IPS-NIHi7 (cell line): ENCODE measurements around the gene FCHSD2.
"Not testable (repeated sequence)": the region's sequence is repeated elsewhere in the genome, so short reads cannot be mapped to it uniquely, and the experiment has no call there.

Experiments used
- DNase-seq: peaks from one replicate; pipeline ENCODE4 v3.0.0; 2012; ENCODE audit warnings: mixed read lengths; ENCODE audit errors: extremely low spot score

The FCHSD2 gene

DNA sequence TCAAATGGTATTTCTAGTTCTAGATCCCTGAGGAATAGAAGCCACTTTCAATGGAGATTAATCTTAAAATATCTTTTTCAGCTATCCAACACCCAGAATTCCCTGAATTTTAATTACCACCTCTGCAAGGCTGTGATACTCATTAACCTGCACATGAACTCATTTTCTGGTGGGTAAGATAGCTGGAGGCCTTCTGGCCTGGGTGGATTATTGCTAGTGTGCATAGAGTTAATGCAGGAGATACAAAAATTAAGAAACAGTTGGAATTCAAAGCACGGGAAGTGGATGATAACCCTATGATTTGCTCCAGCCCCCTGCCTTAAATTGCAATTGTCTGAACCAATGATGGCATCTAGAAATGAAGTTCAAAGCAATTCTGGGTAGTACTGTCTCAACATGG, 212.9 kb downstream of the FCHSD2 start:
- no peak for DNase-seq

DNA sequence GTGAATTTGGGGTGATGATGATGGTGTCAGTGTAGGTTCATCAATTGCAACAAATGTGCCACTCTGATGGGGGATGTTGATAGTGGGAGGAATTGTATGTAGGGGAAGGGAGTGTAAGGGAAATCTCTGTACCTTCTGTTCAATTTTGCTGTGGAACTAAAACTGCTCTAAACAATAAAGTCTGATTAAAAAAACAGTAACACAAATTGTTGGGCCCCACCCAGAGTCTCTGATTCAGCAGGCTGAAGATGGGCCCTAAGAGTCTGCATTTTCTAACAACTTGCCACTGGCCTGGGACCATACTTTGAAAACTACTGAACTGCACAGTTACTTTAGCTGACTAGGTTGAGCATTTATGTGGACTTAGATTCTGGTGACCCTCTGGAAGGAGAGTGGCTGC, 214.7 kb downstream of the FCHSD2 start:
- DNase-seq, result no peak

DNA sequence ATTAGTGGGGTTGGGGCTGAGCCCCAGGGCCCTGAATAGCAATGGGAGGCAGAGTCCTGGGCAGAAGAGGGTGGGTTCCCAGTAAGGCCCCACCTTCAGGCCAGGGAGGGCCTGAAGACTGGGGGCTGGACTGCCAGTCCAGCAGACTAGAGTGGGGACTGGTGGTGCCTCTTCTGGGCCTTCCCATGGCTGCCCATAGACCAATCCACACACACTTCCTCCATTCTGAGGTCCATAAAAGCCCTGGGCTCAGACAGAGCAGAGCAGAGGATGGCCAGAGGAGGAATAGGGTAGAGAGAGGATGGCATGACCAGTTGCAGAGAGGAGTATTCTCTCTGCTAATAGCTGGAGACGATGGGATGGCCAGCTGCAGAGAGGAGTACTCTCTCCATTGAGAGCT, 216.0 kb downstream of the FCHSD2 start:
- no peak for DNase-seq

DNA sequence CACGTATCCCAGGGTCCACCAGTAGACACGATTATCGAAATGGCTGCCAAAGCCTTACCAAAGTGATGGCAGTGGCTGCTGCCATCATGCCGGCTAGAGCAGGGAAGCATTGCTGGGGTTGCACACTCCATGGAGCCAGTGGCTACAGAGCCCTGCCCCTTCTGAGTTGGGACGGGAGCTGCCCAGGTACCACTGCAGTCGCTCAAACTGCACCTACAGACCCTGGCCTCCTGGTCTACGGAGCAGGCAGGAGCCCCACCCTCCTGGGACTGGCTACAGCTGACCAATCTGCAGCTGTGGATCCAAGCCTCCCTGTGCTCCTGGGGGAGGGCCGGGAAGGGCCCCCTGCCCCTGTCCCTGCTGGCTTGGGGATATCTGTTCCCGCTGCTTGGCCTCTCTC, 216.5 kb downstream of the FCHSD2 start:
- DNase-seq, result no peak

DNA sequence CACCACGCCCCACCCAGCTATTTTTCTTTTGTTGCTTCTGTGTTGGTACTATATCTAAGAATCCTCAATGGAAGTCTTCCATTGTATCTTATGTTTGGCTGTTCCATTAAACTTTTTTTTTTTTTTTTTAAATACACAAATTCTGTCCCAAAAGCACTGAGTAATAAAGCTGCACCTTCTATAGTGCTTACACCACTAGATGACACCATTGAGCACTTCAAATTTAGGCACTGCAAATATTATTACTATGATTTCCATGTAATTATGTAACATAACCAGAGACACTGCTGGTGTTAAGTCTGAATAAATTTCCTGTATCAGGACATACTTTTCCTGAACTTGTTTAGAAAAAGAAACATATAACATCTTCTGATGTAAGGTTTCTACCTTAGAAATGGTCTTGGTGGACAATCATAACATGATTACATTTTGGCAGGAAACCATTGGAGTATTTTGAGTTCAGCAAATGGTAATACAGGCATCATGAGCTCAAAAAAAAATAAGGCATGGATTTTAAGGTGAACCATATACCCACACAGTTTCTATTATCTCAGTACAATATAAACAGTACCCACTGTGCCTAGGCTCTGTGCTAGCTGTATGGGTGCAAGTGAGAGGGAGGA, 217.4 kb downstream of the FCHSD2 start:
- no peak for DNase-seq

DNA sequence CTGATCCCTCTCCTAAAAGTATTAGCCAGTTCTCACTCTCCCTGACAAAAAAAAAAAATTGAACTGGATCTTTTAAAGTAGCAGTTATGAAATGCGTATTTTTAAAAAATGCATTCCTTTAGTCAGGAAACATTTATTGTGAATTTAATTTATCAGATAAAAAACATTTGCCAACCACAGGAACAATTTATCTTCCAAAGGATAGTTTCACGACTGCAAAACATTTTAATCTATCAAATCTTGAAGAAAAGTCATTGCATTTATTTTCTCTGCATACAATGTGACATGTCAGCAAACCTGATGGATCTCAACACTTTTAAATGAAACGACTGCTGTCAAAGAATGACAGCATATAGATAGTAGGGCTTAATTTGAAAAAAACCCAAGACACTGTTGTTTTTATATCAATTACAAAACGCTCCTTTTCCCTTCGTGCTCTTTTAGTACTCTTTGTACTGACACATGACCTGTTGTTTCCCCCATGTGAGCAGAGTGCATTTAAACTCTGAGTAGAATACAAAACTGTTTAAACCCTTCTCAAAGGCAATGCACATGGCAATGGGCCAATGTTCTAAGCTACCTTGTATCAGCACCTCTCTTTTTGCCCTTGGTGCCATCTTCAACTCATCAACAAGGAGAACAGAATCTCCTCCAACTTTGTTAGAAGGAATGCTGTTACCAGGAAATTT, 220.9 kb downstream of the FCHSD2 start:
- DNase-seq, result no peak

DNA sequence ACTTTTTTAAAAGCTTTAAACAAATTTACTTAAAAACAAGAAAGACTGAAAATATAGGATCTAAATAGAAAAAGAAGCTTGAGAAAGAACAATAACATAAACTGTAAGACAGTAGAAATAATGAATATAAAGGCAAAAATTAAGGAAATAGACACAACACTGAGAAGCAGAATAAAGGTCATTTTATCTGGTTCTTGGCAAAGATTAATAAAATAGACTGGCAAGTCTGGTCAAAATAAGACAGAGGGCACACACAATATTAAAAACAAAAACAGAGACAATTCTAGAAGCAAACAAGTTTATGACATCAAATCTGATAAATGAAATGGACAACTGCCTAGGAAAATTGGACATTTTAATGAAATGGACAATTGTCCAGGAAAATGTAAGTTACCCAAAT, 222.1 kb downstream of the FCHSD2 start:
- DNase-seq, result no peak

DNA sequence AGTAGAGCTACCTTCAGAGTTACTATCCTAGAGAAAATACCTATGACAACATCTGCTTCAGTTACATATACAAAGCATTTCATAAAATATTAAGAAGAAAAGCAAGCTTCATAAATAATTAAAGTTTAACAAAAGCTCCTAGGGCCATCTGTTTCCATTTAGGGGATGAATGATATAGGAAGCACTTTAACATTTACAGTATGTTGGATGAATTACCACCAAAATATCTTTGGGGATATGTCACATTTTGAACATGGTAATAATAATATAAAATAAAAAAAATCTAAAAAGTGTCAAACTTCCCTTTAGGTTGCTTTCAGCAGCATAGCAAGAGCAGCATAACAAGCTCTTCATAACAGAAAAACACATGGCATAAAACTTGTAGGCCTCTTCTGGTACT, 223.3 kb downstream of the FCHSD2 start:
- no peak for DNase-seq

DNA sequence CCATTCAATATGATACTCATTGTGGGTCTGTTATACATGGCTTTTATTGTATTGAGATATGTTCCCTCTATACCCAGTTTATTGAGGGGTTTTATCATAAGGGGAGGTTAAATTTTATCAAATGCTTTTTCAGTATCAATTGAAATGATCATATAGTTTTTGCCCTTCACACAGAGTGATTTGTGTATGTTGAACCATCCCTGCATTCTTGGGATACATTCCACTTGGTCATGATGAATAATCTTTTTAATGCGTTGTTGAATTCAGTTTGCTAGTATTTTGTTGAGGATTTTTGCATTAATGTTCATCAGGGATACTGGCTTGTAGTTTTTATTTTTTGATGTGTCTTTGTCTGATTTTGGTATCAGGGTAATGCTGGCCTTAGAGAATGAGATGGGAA, 229.9 kb downstream of the FCHSD2 start:
- no peak for DNase-seq

DNA sequence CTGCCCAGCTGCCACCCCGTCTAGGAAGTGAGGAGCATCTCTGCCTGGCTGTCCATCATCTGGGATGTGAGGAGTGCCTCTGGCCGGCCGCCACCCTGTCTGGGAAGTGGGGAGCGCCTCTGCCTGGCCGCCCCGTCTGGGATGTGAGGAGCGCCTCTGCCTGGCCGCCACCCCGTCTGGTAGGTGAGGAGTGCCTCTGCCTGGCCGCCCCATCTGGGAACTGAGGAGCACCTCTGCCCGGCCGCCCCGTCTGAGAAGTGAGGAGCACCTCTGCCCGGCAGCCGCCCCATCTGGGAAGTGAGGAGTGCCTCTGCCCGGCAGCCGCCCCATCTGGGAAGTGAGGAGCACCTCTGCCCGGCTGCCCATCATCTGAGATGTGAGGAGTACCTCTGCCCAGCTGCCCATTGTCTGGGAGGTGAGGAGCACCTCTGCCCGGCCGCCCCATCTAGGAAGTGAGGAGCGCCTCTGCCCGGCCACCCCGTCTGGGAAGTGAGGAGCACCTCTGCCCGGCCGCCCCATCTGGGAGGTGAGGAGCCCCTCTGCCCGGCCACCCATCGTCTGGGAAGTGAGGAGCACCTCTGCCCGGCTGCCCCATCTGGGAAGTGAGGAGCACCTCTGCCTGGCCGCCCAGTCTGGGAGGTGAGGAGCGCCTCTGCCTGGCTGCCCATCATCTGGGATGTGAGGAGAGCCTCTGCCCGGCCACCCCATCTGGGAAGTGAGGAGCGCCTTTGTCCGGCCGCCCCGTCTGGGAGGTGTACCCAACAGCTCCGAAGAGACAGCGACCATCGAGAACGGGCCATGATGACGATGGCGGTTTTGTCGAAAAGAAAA, 232.3 kb downstream of the FCHSD2 start:
- not testable (repeated sequence) for DNase-seq

DNA sequence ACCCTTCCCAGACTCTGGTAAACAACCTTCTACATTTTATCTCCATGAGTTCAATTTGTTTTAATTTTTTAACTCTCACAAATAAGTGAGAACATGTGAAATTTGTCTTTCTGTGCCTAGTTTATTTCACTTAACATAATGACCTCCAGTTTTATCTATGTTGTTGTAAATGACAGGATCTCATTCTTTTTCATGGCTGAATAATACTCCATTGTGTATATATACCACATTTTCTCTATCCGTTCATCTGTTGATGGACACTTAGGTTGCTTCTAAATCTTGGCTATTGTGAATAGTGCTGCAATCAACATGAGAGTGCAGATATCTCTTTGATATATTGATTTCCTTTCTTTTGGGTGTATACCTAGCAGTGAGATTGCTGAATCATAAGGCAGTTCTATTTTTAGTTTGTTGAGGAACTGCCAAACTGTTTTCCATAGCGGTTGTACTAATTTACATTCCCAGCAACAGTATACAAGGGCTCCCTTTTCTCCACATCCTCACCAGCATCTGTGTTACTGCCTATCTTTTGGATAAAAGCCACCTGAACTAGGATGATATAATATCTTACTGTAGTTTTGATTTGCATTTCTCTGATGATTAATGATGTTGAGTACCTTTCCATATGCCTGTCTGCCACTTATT, 234.0 kb downstream of the FCHSD2 start:
- DNase-seq, result no peak

DNA sequence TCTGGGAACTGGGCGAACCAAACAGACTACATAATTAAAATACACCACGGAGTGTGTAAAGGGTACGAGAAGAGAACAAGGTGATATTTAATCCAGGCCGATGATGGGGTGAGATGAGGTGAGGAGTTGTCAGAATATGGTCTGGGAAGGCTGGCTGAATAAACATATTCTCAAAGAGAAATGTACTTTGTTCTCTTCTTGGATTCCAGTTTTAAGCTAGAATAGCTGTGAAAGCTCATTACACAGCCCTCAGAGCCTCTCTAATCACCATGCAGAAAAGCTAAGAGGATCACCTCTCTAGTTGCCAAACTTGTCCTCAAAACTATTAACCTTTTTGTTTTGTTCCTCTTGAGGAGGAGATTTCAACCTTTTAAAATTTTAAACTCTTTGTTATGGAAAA, 238.1 kb downstream of the FCHSD2 start:
- no peak for DNase-seq

DNA sequence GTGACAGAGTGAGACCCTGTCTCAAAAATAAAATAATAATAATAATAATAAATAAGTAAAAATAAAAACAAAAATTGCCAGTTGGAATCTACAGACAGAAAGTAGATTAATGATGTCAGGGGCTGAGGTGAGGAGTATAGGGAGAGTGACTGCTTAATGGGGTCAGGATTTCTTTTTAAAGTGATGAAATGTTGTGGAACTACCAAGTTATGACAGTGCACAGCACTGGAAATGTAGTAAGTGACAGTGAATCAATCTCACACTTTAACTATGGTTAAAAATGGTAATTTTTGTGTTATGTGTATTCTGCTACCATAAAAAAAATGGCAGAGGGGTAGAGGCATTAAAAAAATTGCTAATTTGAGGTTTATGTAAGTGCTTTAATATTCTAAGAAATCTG, 240.7 kb downstream of the FCHSD2 start:
- no peak for DNase-seq

DNA sequence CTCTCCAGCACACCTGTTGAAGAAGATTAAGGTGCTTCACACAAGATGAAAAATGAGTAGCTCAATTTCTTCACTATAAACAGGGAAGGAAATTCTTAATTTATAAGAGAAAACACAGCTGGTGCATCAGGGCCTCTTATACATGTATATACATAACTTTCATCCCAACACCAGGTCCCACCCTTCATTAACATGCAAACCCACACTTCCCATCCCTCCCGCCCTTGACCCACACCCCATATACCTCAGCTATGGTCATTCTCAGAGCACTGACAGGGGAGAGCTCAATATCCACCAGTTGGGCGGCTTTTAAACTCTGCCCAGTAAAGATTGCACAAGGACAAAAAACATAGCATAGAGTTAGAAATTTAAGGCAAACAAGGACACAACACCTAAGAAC, 242.1 kb downstream of the FCHSD2 start:
- DNase-seq, result no peak

DNA sequence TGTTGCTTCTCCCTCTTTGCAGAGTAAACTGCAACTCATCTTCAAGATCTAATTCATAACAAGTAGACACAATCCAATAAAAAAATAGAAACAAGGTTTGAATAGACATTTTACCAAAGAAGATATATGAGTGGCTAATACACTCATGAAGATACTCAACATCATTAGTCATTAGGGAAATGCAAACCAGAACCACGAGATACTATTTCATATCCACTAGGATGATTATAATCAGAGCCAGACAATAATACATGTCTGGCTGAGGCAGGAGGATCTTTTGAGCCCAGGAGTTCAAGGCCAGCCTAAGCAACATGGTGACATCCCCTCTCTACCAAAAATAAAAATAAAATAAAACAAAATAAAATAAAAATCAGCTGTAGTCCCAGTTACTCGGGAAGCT, 242.9 kb downstream of the FCHSD2 start:
- no peak for DNase-seq

DNA sequence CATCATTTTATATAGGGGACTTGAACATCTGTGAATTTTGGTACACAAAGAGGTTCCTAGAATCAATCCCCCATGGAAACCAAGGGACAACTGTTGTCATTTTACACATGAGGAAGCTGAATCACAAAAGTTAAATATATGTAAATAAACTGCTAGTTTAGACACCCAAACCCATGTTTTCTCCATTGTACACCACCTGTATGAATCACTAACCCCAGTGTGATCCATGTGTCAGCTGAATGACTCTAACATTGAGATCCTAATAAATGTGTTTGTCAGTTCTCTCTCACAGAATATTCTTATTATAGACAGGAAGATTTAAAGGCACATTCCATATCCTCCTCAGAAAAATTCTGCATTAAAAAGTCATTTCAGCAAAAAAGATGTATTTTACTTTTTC, 244.6 kb downstream of the FCHSD2 start:
- DNase-seq, result no peak

DNA sequence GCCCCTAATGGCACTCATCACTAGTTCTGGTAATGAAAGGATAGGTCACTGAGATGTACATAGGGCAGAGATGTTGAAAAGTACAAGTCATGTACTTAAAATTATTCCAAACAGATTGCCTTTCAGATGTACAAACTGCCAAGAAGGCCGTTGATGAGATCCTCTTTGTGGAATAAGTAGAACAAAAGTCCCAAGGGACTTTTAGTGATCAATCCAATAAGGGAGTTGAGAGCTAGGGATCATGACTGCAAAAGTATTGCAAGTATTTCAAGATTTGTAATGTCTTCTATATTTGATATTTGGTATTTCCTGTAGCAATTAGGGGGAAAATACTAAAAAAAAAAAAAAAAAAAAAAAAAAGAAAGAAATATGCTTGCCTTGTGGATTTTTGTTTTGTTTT, 245.7 kb downstream of the FCHSD2 start:
- DNase-seq, result no peak

DNA sequence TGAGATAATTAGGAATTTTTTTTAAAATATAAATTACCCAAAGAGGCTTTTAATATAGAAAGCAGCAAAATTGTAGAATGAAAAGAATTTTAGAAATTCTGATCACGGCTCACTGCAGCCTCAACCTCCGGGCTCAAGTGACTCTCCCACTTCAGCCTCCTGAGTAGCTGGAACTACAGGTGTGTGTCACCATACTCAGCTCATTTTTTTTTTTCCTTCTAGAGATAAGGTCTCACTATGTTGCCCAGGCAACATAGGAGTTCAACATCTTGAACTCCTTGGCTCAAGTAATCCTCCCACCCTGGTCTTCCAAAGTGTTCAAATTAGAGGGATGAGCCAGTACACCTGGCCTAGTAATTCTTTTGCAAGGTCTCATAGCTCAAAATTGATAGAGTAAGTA, 251.2 kb downstream of the FCHSD2 start:
- no peak for DNase-seq

DNA sequence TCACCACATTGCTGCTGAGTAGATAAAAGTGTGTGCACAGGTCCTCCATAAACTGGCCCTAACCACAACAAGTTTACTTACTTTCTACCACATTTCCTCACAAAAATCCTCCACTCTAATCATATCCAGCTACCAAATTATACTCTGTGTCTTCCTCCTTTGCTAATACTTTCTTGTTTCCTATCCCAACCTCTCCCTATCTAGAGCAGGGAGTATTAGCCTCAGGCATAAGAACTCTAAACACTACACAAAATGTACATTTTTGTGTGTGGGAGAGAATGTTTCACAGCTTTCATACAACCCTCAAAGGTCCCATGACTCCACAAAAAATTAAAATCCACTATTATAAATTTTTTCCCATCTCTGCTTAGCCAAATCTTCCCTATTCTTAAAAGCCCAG, 255.5 kb downstream of the FCHSD2 start:
- no peak for DNase-seq

DNA sequence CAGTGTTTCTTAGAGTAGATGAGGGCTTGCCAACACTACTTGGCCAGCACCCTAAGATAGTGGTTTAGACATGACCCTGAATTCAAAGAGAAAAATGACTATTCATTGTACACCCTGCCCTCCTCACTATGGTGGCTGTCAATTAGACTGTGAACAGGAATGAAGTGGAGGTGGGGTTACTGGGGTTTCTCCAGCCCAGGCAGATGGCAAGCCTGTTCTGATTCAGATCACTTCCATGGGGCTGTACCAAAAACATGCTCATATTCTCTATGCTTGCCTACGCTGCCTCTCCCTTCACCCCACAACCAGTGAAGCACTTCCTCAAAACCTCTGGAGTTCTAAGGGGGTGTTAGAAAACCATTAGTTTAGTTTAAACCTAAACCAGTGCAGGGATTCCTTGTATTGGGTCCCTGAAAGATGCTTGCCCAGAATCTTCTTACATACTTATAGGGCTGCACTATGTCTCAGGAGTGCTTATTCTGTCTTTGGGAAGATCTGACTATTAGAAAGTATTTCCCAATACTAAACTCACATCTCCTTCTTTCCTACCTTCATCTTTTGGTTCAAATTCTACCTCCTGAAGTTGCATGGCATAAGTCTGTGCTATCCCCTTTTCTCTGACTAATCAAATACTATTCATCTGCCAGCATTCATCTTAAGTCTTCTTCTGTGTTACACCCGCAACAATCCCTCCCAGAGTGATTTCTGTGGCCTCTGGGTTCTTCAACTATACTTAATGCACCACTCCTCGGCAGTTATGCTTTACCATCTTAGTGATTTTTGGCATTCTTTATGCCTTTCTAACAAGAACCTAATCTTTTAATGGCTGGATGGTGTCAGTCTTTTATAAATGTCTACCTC, 256.1 kb downstream of the FCHSD2 start:
- DNase-seq, result no peak

DNA sequence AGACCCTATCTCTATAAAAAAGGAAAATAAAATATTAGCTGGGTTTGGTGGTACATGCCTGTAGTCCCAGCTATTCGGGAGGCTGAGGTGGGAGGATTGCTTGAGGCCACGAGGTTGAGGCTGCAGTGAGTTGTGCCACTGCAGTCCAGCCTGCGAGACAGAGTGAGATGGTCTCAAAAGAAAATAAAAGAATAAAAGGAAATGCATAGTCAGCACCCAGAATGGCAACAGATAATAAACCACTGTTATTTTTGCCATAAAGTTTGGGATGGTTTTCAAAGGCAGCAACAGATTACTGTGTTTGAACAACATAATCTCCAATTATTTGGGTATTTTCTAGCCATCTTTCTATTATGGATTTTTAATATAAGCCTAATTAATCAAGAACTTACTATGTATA, 266.0 kb downstream of the FCHSD2 start:
- DNase-seq, result no peak

DNA sequence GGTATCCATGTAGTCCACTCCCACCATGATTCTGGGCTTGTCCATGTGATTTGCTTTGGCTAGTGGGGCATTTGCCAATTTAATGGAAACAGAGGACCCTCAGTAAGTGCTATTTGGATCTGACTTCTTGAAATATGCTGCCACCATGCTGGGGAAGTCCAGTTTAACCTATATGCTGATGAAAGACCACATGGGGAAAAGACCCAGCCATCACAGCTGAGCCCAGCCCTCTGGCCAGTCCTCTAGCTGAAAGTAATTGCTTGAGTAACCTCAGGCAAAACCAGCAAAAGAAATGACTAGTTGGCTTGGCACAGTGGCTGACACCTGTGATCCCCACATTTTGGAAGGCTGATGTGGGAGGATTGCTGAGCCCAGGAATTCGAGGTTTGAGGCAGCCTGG, 266.4 kb downstream of the FCHSD2 start:
- DNase-seq, result no peak
